LNCAP (cell line): Measurements from ENCODE around the gene APC.

Experiments
- TF ChIP-seq, protein P1 (sequence below): fragments of 450-650 bp; IDR thresholded peaks from 2 replicates; pipeline ENCODE4 v1.5.1; 2017; ENCODE audit warnings: mild to moderate bottlenecking

The APC gene

DNA sequence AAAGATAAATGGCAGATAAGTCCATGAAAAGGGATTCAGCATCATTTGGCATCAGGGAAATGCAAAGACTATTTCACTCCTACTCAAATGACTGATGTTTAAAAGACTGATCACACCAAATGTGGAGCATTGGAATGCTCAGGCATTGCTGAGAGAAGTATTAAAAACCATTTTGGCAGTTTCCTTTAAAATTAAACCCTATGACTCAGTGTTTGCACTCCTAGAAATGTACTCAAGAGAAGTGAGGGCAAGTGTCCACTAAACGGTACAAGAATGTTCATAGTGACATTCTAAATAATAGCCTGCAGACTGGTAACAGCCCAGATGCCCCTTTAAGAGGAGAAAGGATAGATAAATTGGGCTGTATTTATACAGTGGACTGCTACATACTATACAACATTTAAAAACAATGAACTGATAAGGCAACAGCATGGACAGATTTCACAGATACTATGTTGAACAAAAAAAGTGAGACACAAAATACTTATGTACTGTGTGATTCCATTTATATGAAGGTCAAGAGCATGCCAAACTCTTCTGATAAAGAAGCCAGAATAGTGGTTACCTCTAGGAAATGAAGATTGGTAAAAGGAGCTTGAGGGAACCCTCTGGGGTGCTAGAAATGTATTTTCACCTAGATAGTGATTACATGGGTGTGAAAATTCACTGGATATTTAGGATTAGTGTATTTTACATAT, 24.6 kb downstream of the APC start:
- TF ChIP-seq, protein P1, sequence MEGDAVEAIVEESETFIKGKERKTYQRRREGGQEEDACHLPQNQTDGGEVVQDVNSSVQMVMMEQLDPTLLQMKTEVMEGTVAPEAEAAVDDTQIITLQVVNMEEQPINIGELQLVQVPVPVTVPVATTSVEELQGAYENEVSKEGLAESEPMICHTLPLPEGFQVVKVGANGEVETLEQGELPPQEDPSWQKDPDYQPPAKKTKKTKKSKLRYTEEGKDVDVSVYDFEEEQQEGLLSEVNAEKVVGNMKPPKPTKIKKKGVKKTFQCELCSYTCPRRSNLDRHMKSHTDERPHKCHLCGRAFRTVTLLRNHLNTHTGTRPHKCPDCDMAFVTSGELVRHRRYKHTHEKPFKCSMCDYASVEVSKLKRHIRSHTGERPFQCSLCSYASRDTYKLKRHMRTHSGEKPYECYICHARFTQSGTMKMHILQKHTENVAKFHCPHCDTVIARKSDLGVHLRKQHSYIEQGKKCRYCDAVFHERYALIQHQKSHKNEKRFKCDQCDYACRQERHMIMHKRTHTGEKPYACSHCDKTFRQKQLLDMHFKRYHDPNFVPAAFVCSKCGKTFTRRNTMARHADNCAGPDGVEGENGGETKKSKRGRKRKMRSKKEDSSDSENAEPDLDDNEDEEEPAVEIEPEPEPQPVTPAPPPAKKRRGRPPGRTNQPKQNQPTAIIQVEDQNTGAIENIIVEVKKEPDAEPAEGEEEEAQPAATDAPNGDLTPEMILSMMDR, result no peak

DNA sequence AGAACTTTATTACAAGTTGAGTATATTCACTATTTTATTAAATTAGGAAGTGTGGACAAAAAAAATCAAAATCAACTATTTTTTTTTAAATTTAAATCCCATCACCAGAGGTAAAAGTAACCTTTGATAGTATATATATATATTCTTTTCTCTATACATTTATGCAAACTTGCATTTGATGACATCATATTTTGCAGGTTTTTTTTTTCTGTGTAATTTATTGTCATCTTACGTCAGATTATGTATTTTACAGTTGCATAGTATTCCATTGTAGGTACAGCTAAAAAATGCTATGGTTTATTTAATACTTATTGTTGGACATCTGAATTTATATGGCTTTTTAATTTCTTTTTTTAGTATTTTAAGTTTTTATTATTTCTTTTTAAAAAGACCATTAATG, 25.5 kb downstream of the APC start:
- TF ChIP-seq, protein P1, result no peak

DNA sequence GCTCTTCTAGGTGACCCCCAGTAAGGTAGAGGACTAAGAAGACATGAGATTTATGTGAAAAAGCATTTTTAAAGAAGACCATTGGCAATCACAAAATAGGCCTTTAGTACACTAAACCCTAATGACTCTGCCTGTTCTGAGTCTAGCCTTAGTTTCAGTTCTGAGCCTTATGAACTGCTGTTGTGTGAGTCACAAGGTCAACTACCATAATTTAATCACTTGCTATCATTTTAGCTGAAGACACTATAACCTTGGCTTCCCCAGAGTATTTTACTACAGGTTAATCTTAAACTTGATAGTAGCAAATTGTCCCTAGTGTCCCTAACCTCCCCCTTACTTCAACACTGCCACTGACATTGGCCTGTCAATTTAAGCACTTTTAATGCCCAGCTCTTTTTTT, 34.4 kb downstream of the APC start:
- TF ChIP-seq, protein P1, result no peak

DNA sequence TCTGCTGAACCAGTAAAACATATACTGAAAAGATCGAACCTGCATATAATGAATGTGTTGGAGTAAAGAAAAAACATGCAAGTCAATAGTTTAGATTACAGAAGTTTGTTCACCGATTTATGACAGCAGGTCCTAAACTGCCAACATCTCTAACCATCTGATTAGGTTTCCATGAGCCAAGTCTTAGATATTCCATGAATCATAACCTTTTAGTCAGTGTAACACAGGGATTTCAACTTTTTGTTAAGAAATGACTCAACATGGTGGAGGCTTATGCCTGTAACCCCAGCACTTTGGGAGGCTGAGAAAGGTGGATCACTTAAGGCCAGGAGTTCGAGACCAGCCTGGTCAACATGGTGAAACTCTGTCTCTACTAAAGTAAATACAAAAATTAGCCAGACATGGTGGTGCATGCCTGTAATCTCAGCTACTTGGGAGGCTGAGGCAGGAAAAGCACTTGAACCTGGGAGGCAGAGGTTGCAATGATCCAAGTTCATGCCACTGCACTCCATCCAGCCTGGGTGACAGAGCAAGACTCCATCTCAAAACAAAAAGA, 38.7 kb downstream of the APC start:
- TF ChIP-seq, protein P1, result no peak

DNA sequence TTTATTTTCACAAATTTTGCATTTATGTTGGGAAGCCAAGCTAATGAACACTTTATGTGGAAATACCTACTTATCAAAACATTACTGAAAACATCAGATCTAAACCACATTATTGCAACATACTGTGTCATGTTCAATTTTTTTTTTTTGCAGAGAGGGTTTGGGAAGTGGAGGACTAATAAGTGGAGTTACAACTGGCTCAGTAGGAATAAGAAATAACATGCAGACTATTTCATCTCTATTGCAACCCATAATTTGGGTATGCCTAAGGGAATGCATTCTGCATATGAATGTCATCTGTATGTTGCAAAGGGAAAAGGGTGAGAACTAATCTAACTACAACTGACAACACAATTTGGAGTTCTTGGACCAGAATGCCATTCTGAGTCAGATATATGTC, 41.8 kb downstream of the APC start:
- TF ChIP-seq, protein P1, result no peak

DNA sequence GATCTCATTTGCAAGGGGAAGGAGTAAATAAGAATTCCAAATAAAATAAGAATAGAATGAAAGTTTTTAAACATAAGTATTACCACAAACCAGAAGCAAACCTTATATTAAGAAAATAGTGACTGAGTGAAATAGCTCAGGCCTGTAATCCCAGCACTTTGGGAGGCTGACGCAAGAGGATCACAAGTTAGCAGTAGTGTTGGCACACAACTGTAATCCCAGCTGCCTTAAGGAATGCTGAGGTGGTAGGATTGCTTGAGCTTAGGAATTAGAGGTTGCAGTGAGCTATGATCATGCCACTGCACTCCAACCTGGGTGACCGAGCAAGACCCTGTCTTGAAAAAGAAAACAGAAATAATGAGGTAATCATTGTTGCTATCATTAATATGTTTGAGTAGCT, 47.0 kb downstream of the APC start:
- TF ChIP-seq, protein P1, result no peak

DNA sequence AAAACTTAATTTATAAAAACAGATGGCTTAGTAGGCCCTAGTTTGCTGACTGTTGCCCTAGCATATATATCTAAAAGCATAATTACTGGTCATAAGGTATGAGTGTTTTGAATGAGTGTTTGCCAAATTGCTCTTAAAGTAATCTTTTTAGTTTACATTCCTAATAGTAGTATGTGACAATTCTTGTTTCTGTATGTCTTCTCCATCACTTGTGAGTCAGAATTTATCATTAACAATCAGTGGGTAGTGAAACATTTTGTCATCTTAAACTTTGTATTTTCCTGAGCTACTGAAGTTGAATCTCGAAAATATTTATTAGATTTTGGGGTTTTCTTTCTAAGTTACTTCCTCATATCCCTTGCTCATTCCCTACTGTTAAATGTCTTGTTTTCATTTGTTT, 49.6 kb downstream of the APC start:
- TF ChIP-seq, protein P1, result no peak
